Chondrocyte (in vitro differentiated cells): ENCODE data around the gene ITGA11. TPM values are rescaled to one million over a fixed set of nuclear protein-coding genes. Genes with fewer than 3 reads are reported as not detected.

Experiments
- DNase-seq: peaks from one replicate; pipeline ENCODE4 v3.0.0; 2021; ENCODE audit warnings: mixed read lengths, low spot score
- H3K27ac Mint-ChIP-seq: one replicate; pipeline ENCODE4 v1.8.0; 2021; ENCODE audit warnings: mild to moderate bottlenecking, moderate library complexity, mixed read lengths; ENCODE audit not compliant: unreplicated experiment
- H3K27me3 Mint-ChIP-seq: 2 replicates; pipeline ENCODE4 v1.8.0; 2021; ENCODE audit warnings: low read depth, mixed read lengths
- H3K36me3 Mint-ChIP-seq: 2 replicates; pipeline ENCODE4 v1.8.0; 2021; ENCODE audit warnings: low read depth, mixed read lengths
- H3K4me1 Mint-ChIP-seq: 2 replicates; pipeline ENCODE4 v1.8.0; 2021; ENCODE audit warnings: low read depth, mild to moderate bottlenecking, mixed read lengths
- H3K4me3 Mint-ChIP-seq: one replicate; pipeline ENCODE4 v1.8.0; 2021; ENCODE audit warnings: mild to moderate bottlenecking, moderate library complexity, mixed read lengths; ENCODE audit not compliant: unreplicated experiment
- H3K9me3 Mint-ChIP-seq: 2 replicates; pipeline ENCODE4 v1.8.0; 2021; ENCODE audit warnings: low read depth, mixed read lengths
- total RNA-seq: library from RNA; stranded (reverse); gene quantifications from 3 replicates; pipeline ENCODE4 v1.2.1, GENCODE V29; 2021
- TF ChIP-seq, protein P1 (sequence below): fragments of 200-600 bp; sonication (generic); IDR thresholded peaks from 2 replicates; pipeline ENCODE4 v1.5.0; 2021; ENCODE audit warnings: antibody characterized with exemption, mild to moderate bottlenecking, moderate library complexity

Gene ITGA11
- total RNA-seq, 1 donor from 2014 or later: 1,092 TPM

DNA sequence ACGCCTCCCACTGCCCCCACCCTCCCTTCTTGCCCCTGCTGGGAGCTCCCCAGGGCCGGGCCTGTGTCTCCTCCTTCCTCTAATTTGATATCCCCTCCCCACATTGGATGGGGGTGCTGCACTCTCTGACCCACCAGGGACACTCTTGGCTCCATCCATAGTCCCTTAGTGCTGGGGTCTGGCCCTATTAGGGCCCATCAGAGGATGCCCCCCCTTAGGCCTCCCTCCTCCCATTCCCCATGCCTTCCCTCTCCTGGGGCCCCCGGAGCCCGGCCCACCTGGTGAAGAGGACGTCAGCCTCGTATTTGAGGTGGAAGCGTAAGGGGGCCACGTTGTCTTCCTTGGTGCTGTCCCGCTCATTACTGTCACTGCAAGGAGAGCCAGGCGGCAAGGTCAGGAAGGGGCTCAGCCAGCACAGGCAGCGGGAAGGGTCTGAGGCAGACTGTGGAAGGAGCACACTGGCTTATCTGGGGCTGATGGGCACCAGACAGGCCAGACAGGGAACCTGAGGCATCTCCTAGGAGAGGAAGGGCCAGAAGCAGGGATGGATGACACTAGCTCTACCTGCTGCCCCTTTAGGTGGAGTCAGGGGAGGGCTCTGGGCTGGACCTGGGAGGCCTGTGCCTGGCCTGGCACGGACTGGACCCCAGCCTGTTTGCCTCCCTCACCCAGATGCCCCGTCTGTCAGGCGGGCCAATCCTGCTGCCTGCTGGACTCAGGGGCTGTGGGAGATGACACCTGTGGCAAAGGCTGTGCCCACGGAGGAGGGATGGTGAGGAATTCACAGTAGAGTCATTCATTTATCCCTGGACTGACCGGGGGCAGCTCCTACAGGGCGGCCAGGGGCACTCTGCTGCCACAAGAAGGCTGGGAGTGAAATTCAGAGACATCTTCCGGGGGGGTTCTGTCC lies 118.2 kb downstream of the ITGA11 start:
- TF ChIP-seq, protein P1, sequence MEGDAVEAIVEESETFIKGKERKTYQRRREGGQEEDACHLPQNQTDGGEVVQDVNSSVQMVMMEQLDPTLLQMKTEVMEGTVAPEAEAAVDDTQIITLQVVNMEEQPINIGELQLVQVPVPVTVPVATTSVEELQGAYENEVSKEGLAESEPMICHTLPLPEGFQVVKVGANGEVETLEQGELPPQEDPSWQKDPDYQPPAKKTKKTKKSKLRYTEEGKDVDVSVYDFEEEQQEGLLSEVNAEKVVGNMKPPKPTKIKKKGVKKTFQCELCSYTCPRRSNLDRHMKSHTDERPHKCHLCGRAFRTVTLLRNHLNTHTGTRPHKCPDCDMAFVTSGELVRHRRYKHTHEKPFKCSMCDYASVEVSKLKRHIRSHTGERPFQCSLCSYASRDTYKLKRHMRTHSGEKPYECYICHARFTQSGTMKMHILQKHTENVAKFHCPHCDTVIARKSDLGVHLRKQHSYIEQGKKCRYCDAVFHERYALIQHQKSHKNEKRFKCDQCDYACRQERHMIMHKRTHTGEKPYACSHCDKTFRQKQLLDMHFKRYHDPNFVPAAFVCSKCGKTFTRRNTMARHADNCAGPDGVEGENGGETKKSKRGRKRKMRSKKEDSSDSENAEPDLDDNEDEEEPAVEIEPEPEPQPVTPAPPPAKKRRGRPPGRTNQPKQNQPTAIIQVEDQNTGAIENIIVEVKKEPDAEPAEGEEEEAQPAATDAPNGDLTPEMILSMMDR: no peak
- Mint-ChIP-seq H3K27me3 (no peaks in the 10 kb centered on the region), H3K4me3 (peak overlapping the region; percentile 25), H3K9me3 (no peaks in the 10 kb centered on the region), H3K27ac (peak overlapping the region; percentile 91), H3K36me3 (peaks cover 58% of the 10 kb centered on the region), H3K4me1 (peaks cover 95% of the 10 kb centered on the region)
- no peak for DNase-seq

DNA sequence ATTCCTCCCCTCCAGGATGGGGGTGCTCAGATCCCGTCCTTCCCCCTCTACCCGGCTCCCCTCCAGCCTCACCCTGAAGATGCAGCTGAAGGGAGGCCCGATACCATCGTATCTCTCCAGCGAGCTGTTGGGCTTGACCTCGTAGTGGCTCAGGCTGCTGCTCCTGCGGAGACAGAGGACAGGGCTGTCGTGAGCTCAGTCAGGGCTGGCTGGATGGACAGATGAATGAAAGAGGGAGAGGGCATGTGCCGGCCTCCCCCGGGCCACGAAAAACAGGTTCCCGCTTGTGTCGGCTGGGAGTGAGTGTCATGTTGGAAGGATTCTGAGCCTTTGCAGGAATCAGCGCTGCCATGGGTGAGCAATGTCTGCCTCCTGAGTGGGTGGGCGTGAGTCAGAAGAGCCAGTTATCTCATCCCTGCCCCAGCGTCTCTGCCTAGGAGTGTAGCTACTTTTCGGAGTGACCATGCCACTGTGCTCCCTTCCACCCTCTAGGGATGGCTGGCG lies 119.2 kb downstream of the ITGA11 start:
- Mint-ChIP-seq H3K4me1 (peaks cover 98% of the 10 kb centered on the region), H3K27ac (peak overlapping the region; percentile 91)

DNA sequence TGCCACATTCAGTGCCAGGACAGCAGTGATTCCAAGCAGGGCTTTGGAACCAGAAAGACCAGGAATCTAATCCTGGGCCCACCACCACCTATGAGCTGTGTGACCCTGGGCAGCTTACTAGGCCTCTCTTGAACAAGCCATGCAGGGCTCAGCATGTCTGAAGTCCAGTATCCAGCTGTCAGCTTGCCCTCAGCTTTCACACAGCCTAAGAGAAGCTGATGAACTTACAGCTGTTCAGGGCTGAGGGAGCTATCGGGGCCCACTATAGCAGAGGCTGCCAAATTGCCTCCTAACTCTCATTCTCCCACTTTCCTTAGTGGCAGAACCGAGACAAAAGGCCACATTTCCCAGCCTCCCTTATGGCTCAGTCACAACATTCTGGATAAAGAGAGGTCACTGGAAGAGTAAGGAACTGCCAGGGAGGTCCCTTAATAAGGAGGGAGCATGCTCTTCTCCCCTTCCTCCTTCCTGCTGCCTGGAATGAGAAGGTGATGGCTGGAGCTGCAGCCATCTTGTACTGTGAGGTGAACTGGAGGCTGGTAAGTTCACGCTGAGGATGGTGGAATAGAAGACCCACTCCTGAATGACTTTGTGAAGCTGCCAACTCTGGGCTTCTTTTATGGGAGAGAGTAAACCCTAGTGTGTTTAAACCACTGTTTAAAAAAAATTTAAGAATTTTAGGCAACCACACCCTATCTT lies 120.0 kb downstream of the ITGA11 start:
- TF ChIP-seq, protein P1: no peak
- Mint-ChIP-seq H3K4me1 (peaks cover 98% of the 10 kb centered on the region), H3K27me3 (no peaks in the 10 kb centered on the region), H3K9me3 (no peaks in the 10 kb centered on the region), H3K36me3 (peaks cover 57% of the 10 kb centered on the region), H3K4me3 (no peak overlapping the region), H3K27ac (peak overlapping the region; percentile 99)
- DNase-seq: no peak

More for the DNA sequence above, 119.2 kb downstream of the ITGA11 start:
- DNase-seq: no peak
- no peaks in the 10 kb centered on the region for H3K27me3 Mint-ChIP-seq
- peaks cover 55% of the 10 kb centered on the region for H3K36me3 Mint-ChIP-seq
- no peak overlapping the region for H3K4me3 Mint-ChIP-seq
- H3K9me3 Mint-ChIP-seq: no peaks in the 10 kb centered on the region
- TF ChIP-seq, protein P1: no peak

DNA sequence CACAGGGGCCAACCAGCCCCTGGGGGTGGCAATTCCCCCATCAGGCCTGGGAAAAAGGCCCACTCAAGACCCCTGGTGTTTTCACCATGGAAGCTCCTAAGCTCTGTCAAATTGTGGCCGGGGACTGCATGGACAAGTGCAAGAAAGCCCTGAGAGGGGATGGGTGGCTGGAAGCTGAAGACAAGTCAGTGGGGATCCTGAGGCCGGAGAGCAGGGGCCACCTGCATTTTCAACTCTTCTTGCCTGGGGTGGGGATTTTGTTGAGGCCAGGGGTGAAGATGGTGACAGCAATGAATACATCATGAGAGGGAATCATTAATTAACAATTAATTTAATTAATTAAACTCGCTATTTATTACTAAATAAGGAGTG lies 120.5 kb downstream of the ITGA11 start:
- Mint-ChIP-seq H3K36me3 (peaks cover 55% of the 10 kb centered on the region), H3K9me3 (no peaks in the 10 kb centered on the region)
- TF ChIP-seq, protein P1: no peak

DNA sequence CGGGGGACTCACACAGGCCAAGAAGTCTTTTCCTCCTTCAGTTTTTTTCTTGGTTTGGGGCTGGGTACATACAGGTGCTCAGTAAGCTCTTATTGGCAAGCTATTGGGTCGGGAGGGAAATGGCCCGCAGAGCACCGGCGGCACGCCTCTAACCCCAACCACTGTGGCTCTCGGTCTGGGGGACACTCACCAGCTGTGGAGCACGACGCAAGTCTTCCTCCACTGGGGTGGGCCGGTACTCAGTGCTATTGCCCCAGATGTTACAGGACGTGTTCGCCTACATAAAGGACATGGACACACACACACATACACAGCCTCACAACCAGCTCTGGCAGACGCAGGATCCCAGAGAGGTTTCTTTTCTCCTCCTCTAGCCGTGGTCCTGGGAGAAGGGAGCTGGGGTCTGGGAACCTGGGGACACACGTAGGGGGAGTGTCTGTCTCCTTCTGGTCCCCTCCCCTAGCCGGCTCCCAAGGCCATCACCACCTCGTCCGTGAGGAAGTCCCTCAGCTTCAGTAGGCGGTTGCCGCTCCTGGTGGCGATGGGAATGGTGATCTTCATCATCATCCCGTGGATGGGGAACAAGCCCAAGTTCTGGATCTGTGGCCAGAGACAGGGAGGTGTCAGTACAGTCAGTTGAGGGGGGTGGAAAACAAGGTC lies 121.0 kb downstream of the ITGA11 start:
- Mint-ChIP-seq H3K4me3 (no peak overlapping the region), H3K27me3 (no peaks in the 10 kb centered on the region), H3K27ac (peak overlapping the region; percentile 99), H3K9me3 (no peaks in the 10 kb centered on the region), H3K4me1 (peaks cover 98% of the 10 kb centered on the region), H3K36me3 (peaks cover 59% of the 10 kb centered on the region)
- TF ChIP-seq, protein P1: no peak
- no peak for DNase-seq

More for the DNA sequence above, 120.5 kb downstream of the ITGA11 start:
- DNase-seq: no peak
- no peaks in the 10 kb centered on the region for H3K27me3 Mint-ChIP-seq
- H3K4me1 Mint-ChIP-seq: peaks cover 98% of the 10 kb centered on the region
- H3K4me3 Mint-ChIP-seq: no peak overlapping the region
- H3K27ac Mint-ChIP-seq: peak overlapping the region; percentile 99
